ENCODE data around the gene UBA6. TPM values are rescaled to one million over a fixed set of nuclear protein-coding genes. Genes with fewer than 3 reads are reported as not detected.

The UBA6 gene
- total and polyA plus RNA-seq, 2 donors (not counting 1 experiment from before 2014, with no cell fraction given), result 90.0 to 92.8 TPM

GRCh38 chr4:67668315-67668714 is 32.6 kb downstream of the UBA6 start:
- Histone ChIP-seq H3K9ac (ENCODE audit: insufficient read depth, low read length) (no peak overlapping the region), H3K27ac (ENCODE audit: insufficient read depth, low read length) (no peak overlapping the region), H3K9me3 (ENCODE audit: control insufficient read depth, insufficient read depth, low read depth, low read length) (no peaks in the 10 kb centered on the region), H3K27me3 (ENCODE audit: control insufficient read depth, insufficient read depth, low read length) (no peaks in the 10 kb centered on the region), H3K36me3 (ENCODE audit: control insufficient read depth, insufficient read depth, low read length) (peaks cover 4% of the 10 kb centered on the region), H3K79me2 (ENCODE audit: control insufficient read depth, insufficient read depth, low read length) (no peaks in the 10 kb centered on the region), H3K4me2 (ENCODE audit: extremely low read depth, insufficient read depth, low read length) (no peak overlapping the region), H2AFZ (ENCODE audit: low read length) (no peak overlapping the region), H3K4me1 (ENCODE audit: control insufficient read depth, extremely low read depth, insufficient read depth, low read length) (no peaks in the 10 kb centered on the region), H4K20me1 (ENCODE audit: control insufficient read depth, extremely low read depth, insufficient read depth, low read length) (no peaks in the 10 kb centered on the region), H3K4me3 (replicated peaks in 1 of 4; ENCODE audit: control extremely low read depth in 1 of 4, insufficient read depth in 1 of 4, low read depth in 3 of 4, low read length in 4 of 4) (no peak overlapping the region)
- DNase-seq (ENCODE audit: low read depth in 2 of 2), result no peak
- TF ChIP-seq CTCF (conservative IDR thresholded peaks at IDR 0.05 in 1 of 2, IDR thresholded peaks at IDR 0.05 in 1 of 2; ENCODE audit: low read depth in 1 of 2, low read length in 2 of 2), result no peak
- no peak for TF ChIP-seq EZH2 (IDR thresholded peaks at IDR 0.05; ENCODE audit: low read length, missing control alignments)

- peaks cover 11% of the 10 kb centered on the region for H3K36me3 ChIP-seq (ENCODE audit: control insufficient read depth, insufficient read depth, low read length)
Measured at GRCh38 chr4:67660418-67660817, 40.5 kb downstream of the UBA6 start.

GRCh38 chr4:67659065-67659464 is 41.9 kb downstream of the UBA6 start:
- TF ChIP-seq CTCF (conservative IDR thresholded peaks at IDR 0.05 in 1 of 2, IDR thresholded peaks at IDR 0.05 in 1 of 2; ENCODE audit: low read depth in 1 of 2, low read length in 2 of 2) (no peak), EZH2 (IDR thresholded peaks at IDR 0.05; ENCODE audit: low read length, missing control alignments) (no peak)
- H3K9me3 ChIP-seq (ENCODE audit: control insufficient read depth, insufficient read depth, low read depth, low read length), result no peaks in the 10 kb centered on the region
- no peak overlapping the region for H3K27ac ChIP-seq (ENCODE audit: insufficient read depth, low read length)
- H3K4me2 ChIP-seq (ENCODE audit: extremely low read depth, insufficient read depth, low read length), result no peak overlapping the region
- no peaks in the 10 kb centered on the region for H3K4me1 ChIP-seq (ENCODE audit: control insufficient read depth, extremely low read depth, insufficient read depth, low read length)
- H3K4me3 ChIP-seq (replicated peaks in 1 of 4; ENCODE audit: control extremely low read depth in 1 of 4, insufficient read depth in 1 of 4, low read depth in 3 of 4, low read length in 4 of 4), result no peak overlapping the region
- no peaks in the 10 kb centered on the region for H3K27me3 ChIP-seq (ENCODE audit: control insufficient read depth, insufficient read depth, low read length)
- DNase-seq (ENCODE audit: low read depth in 2 of 2), result no peak
- peaks cover 11% of the 10 kb centered on the region for H3K36me3 ChIP-seq (ENCODE audit: control insufficient read depth, insufficient read depth, low read length)
- H3K79me2 ChIP-seq (ENCODE audit: control insufficient read depth, insufficient read depth, low read length), result no peaks in the 10 kb centered on the region
- H2AFZ ChIP-seq (ENCODE audit: low read length), result no peak overlapping the region
- H4K20me1 ChIP-seq (ENCODE audit: control insufficient read depth, extremely low read depth, insufficient read depth, low read length), result no peaks in the 10 kb centered on the region
- no peak overlapping the region for H3K9ac ChIP-seq (ENCODE audit: insufficient read depth, low read length)

More at GRCh38 chr4:67660418-67660817, 40.5 kb downstream of the UBA6 start:
- Histone ChIP-seq H3K9ac (ENCODE audit: insufficient read depth, low read length) (no peak overlapping the region), H3K9me3 (ENCODE audit: control insufficient read depth, insufficient read depth, low read depth, low read length) (no peaks in the 10 kb centered on the region), H3K79me2 (ENCODE audit: control insufficient read depth, insufficient read depth, low read length) (no peaks in the 10 kb centered on the region), H3K27me3 (ENCODE audit: control insufficient read depth, insufficient read depth, low read length) (no peaks in the 10 kb centered on the region), H3K4me3 (replicated peaks in 1 of 4; ENCODE audit: control extremely low read depth in 1 of 4, insufficient read depth in 1 of 4, low read depth in 3 of 4, low read length in 4 of 4) (no peak overlapping the region), H3K4me2 (ENCODE audit: extremely low read depth, insufficient read depth, low read length) (no peak overlapping the region), H4K20me1 (ENCODE audit: control insufficient read depth, extremely low read depth, insufficient read depth, low read length) (no peaks in the 10 kb centered on the region), H2AFZ (ENCODE audit: low read length) (no peak overlapping the region), H3K27ac (ENCODE audit: insufficient read depth, low read length) (no peak overlapping the region), H3K4me1 (ENCODE audit: control insufficient read depth, extremely low read depth, insufficient read depth, low read length) (no peaks in the 10 kb centered on the region)
- DNase-seq (ENCODE audit: low read depth in 2 of 2), result no peak
- TF ChIP-seq CTCF (conservative IDR thresholded peaks at IDR 0.05 in 1 of 2, IDR thresholded peaks at IDR 0.05 in 1 of 2; ENCODE audit: low read depth in 1 of 2, low read length in 2 of 2) (no peak), EZH2 (IDR thresholded peaks at IDR 0.05; ENCODE audit: low read length, missing control alignments) (no peak)
